Tibial artery (tissue), 4 donors: ENCODE measurements around the gene CYP27B1.

Experiments
- DNase-seq, 2 donors: peaks; one replicate each; pipeline ENCODE4 v3.0.0-alpha.2; 2019
- H3K27ac ChIP-seq, 2 donors: fragments of 200-600 bp; sonication (generic) in 1 of 2; 1 replicate in 1 of 2; 2 replicates in 1 of 2; pipeline ENCODE4 v1.5.1; 2018 to 2019; ENCODE audit warnings: mild to moderate bottlenecking in 1 of 2
- H3K27me3 ChIP-seq, 2 donors: fragments of 200-600 bp; sonication (generic) in 1 of 2; one replicate each; pipeline versions ENCODE4 v1.5.1 to v1.6.0; 2016 to 2019
- H3K36me3 ChIP-seq, 3 donors: fragments of 200-600 bp; sonication (generic) in 2 of 3; one replicate each; pipeline ENCODE4 v1.5.1; 2016 to 2019; ENCODE audit warnings: mild to moderate bottlenecking in 2 of 3
- H3K4me1 ChIP-seq, 4 donors: fragments of 200-600 bp; sonication (generic) in 2 of 4; 1 replicate in 3 of 4; 2 replicates in 1 of 4; pipeline ENCODE4 v1.5.1; 2016 to 2019
- H3K4me3 ChIP-seq, 2 donors: fragments of 200-600 bp; sonication (generic) in 1 of 2; 1 replicate in 1 of 2; 2 replicates in 1 of 2; pipeline ENCODE4 v1.5.1; 2018 to 2019; ENCODE audit warnings: mild to moderate bottlenecking in 2 of 2
- H3K9me3 ChIP-seq, 3 donors: fragments of 200-600 bp; sonication (generic) in 1 of 3; one replicate each; pipeline ENCODE4 v1.5.1; 2016 to 2019
- intact Hi-C: fragments of 100-400 bp; cut with DNase I; formaldehyde crosslinking; loops from one replicate; pipeline ENCODE4 v1.15.0; 2023; ENCODE audit warnings: low total_unique reads
- TF ChIP-seq, protein P1 (sequence below), 2 experiments: fragments of 200-600 bp in 1 of 2; fragments of 450-650 bp in 1 of 2; IDR thresholded peaks; one replicate each; pipeline ENCODE4 v1.5.1; 2017 to 2019; ENCODE audit warnings: antibody characterized with exemption in 2 of 2, mild to moderate bottlenecking in 1 of 2, moderate library complexity in 1 of 2

CYP27B1 gene

GRCh38 chr12:57753756-57754337 lies 13.0 kb downstream of the CYP27B1 start:
- Histone ChIP-seq H3K9me3 (no peaks in the 10 kb centered on the region), H3K27me3 (no peaks in the 10 kb centered on the region), H3K4me1 (peaks cover 0 to 32% (median 22%) of the 10 kb centered on the region in 4 donors), H3K36me3 (peaks cover 3 to 32% (median 13%) of the 10 kb centered on the region in 3 donors), H3K27ac (no peak overlapping the region), H3K4me3 (no peak overlapping the region)
- intact Hi-C loops = no loop called here
- TF ChIP-seq, protein P1, sequence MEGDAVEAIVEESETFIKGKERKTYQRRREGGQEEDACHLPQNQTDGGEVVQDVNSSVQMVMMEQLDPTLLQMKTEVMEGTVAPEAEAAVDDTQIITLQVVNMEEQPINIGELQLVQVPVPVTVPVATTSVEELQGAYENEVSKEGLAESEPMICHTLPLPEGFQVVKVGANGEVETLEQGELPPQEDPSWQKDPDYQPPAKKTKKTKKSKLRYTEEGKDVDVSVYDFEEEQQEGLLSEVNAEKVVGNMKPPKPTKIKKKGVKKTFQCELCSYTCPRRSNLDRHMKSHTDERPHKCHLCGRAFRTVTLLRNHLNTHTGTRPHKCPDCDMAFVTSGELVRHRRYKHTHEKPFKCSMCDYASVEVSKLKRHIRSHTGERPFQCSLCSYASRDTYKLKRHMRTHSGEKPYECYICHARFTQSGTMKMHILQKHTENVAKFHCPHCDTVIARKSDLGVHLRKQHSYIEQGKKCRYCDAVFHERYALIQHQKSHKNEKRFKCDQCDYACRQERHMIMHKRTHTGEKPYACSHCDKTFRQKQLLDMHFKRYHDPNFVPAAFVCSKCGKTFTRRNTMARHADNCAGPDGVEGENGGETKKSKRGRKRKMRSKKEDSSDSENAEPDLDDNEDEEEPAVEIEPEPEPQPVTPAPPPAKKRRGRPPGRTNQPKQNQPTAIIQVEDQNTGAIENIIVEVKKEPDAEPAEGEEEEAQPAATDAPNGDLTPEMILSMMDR (IDR thresholded peaks at IDR 0.05) = no peak
- DNase-seq = no peak

DNA sequence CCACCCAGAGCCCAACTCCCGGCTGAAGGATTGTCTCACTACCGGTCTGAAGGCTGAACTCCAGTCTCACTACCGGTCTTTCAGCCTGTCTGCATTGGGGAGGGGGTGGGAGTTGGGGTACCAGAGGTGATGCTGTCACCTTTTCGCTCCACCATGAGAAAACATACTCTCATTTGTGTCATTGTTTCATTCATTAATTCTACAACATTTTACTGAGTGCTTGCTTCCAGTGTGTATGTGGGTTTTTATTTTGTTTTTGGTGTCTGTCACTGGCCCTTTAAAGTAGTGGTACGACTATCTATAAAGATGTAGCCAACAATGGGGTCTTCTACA lies 14.2 kb downstream of the CYP27B1 start:
- intact Hi-C loops = no loop called here
- Histone ChIP-seq H3K4me1 (peaks cover 0 to 32% (median 22%) of the 10 kb centered on the region in 4 donors), H3K27ac (peak overlapping the region; percentile 60 to 95), H3K27me3 (no peaks in the 10 kb centered on the region), H3K9me3 (no peaks in the 10 kb centered on the region), H3K36me3 (peaks cover 13 to 33% (median 18%) of the 10 kb centered on the region in 3 donors), H3K4me3 (peak overlapping the region; percentile 65 to 88)
- DNase-seq = no peak
- TF ChIP-seq, protein P1 (IDR thresholded peaks at IDR 0.05) = no peak

GRCh38 chr12:57751788-57752667 lies 14.8 kb downstream of the CYP27B1 start, which contains the start of gene CDK4:
CDK4 (minus strand) TSS chr12:57752310; CDS start chr12:57751717, 593 bp downstream.
- intact Hi-C loops = no loop called here
- peaks cover 19 to 39% (median 24%) of the 10 kb centered on the region in 3 donors for H3K36me3 ChIP-seq
- no peaks in the 10 kb centered on the region for H3K27me3 ChIP-seq
- H3K4me3 ChIP-seq = peak within 1 kb of the TSS; percentile 65 to 88
- peak; percentile 99 to 100 for DNase-seq
- TF ChIP-seq, protein P1 (IDR thresholded peaks at IDR 0.05) = peak in 1 of 2 experiments; percentile 17
- H3K27ac ChIP-seq = peak within 1 kb of the TSS; percentile 86 to 95
- H3K4me1 ChIP-seq = peaks cover 0 to 32% (median 22%) of the 10 kb centered on the region in 4 donors
- no peaks in the 10 kb centered on the region for H3K9me3 ChIP-seq

- Histone ChIP-seq H3K4me3 (peak overlapping the region; percentile 65 to 88), H3K9me3 (no peaks in the 10 kb centered on the region), H3K27ac (peak overlapping the region; percentile 86 to 95), H3K27me3 (no peaks in the 10 kb centered on the region), H3K4me1 (peaks cover 0 to 32% (median 22%) of the 10 kb centered on the region in 4 donors), H3K36me3 (peaks cover 23 to 45% (median 27%) of the 10 kb centered on the region in 3 donors)
- DNase-seq = no peak
- intact Hi-C loops = no loop called here
- TF ChIP-seq, protein P1 (IDR thresholded peaks at IDR 0.05) = no peak
Observed at GRCh38 chr12:57751432-57751787, 15.5 kb downstream of the CYP27B1 start.

- peaks cover 0 to 31% (median 21%) of the 10 kb centered on the region in 4 donors for H3K4me1 ChIP-seq
- DNase-seq = no peak
- no peaks in the 10 kb centered on the region for H3K9me3 ChIP-seq
- TF ChIP-seq, protein P1 (IDR thresholded peaks at IDR 0.05) = no peak
- intact Hi-C loops = no loop called here
- peak overlapping the region; percentile 86 to 95 for H3K27ac ChIP-seq
- peak overlapping the region; percentile 65 to 88 for H3K4me3 ChIP-seq
- no peaks in the 10 kb centered on the region for H3K27me3 ChIP-seq
- peaks cover 23 to 49% (median 27%) of the 10 kb centered on the region in 3 donors for H3K36me3 ChIP-seq
Observed at GRCh38 chr12:57750561-57751431, 16.1 kb downstream of the CYP27B1 start.
